OCI-LY7 (cell line): ENCODE data around the gene AP3S2. TPM values are rescaled to one million over a fixed set of nuclear protein-coding genes. Genes with fewer than 3 reads are reported as not detected.

Experiments
- BruUV-seq: library from RNA; stranded (reverse); fragments of 400-500 nt; replicated peaks from 2 replicates; lab custom pipeline; 2021; lab: Mats Ljungman, UMichigan
- CTCF ChIA-PET: fragments of 300-600 bp; sonication (Branson Sonifier 250); formaldehyde crosslinking; loops from one replicate; lab custom pipeline; 2022; ENCODE audit warnings: antibody characterized with exemption; ENCODE audit not compliant: unreplicated experiment; lab: Charles Lee
- POLR2A ChIA-PET: fragments of 300-600 bp; sonication (Branson Sonifier 250); formaldehyde crosslinking; loops from one replicate; lab custom pipeline; 2022; ENCODE audit warnings: antibody characterized with exemption; lab: Charles Lee
- DNase-seq: peaks from one replicate; pipeline ENCODE4 v3.0.0-alpha.2; 2015; ENCODE audit warnings: low spot score
- H2AFZ ChIP-seq: fragments of 200-600 bp; sonication (generic), shearing (Covaris generic); 2 replicates; pipeline ENCODE4 v1.6.1; 2014; ENCODE audit warnings: mild to moderate bottlenecking, antibody characterized with exemption, low read length, moderate library complexity
- H3K27ac ChIP-seq: fragments of 200-600 bp; sonication (generic); 2 replicates; pipeline ENCODE4 v1.5.1; 2014; ENCODE audit warnings: mixed run types, low read depth, mild to moderate bottlenecking, moderate library complexity, low read length, inconsistent platforms; ENCODE audit not compliant: poor library complexity, severe bottlenecking
- H3K36me3 ChIP-seq: fragments of 200-600 bp; sonication (generic); 2 replicates; pipeline ENCODE4 v1.6.1; 2014; ENCODE audit warnings: mild to moderate bottlenecking, antibody characterized with exemption, low read length, moderate library complexity, mixed read lengths; ENCODE audit not compliant: insufficient read depth
- H3K4me1 ChIP-seq: fragments of 200-600 bp; sonication (generic); 2 replicates; pipeline ENCODE4 v1.5.1; 2014; ENCODE audit warnings: mild to moderate bottlenecking, low read length; ENCODE audit not compliant: insufficient read depth, poor library complexity, severe bottlenecking
- H3K4me2 ChIP-seq: fragments of 200-600 bp; sonication (generic); 2 replicates; pipeline ENCODE4 v1.6.1; 2014; ENCODE audit warnings: mild to moderate bottlenecking, low read length
- H3K4me3 ChIP-seq: fragments of 200-600 bp; sonication (generic); 2 replicates; pipeline ENCODE4 v1.5.1; 2014; ENCODE audit warnings: mild to moderate bottlenecking, low read depth, low read length; ENCODE audit not compliant: poor library complexity, severe bottlenecking
- H3K79me2 ChIP-seq: fragments of 200-600 bp; sonication (generic); 2 replicates; pipeline ENCODE4 v1.6.1; 2016; ENCODE audit warnings: low read depth, mild to moderate bottlenecking, low read length, moderate library complexity, mixed read lengths; ENCODE audit not compliant: insufficient read depth
- H3K9me2 ChIP-seq: fragments of 200-600 bp; sonication (generic); 2 replicates; pipeline ENCODE4 v1.6.1; 2016; ENCODE audit warnings: mild to moderate bottlenecking, low read length, mixed read lengths; ENCODE audit not compliant: insufficient read depth
- H3K9me3 ChIP-seq: fragments of 200-600 bp; sonication (generic); 2 replicates; pipeline ENCODE4 v1.6.1; 2014; ENCODE audit warnings: mild to moderate bottlenecking, mixed run types, low read length, mixed read lengths
- H4K20me1 ChIP-seq: fragments of 200-600 bp; sonication (generic); 2 replicates; pipeline ENCODE4 v1.6.1; 2014; ENCODE audit warnings: mild to moderate bottlenecking, antibody characterized with exemption, low read length, moderate library complexity, mixed read lengths; ENCODE audit not compliant: insufficient read depth
- CTCF ChIP-seq: fragments of 200-600 bp; sonication (generic); conservative IDR thresholded peaks from 2 replicates; pipeline ENCODE4 v1.5.1; 2014; ENCODE audit warnings: mild to moderate bottlenecking, antibody characterized with exemption, low read length, moderate library complexity, mixed read lengths
- EZH2phosphoT487 ChIP-seq: fragments of 200-600 bp; sonication (generic); IDR thresholded peaks from 2 replicates; pipeline ENCODE4 v1.6.1; 2018; ENCODE audit warnings: low read depth, borderline replicate concordance, mild to moderate bottlenecking, mixed run types, antibody characterized with exemption, low read length, moderate library complexity, mixed read lengths
- intact Hi-C: fragments of 100-400 bp; cut with micrococcal nuclease; formaldehyde crosslinking; loops from one replicate; pipeline ENCODE4 v1.10.0; 2022; ENCODE audit not compliant: unreplicated experiment
- total RNA-seq, 2 experiments: library from RNA; depleted of rRNA in 1 of 2; stranded (reverse); fragments of >200 nt in 1 of 2; shearing (Covaris generic) in 1 of 2; gene quantifications; 2 replicates each; pipeline ENCODE4 v1.2.3, GENCODE V29; 2014 to 2022

Gene AP3S2
- total RNA-seq, 2 experiments from 2014 or later: 20.8 to 30.4 TPM

- no peak overlapping the region for H2AFZ ChIP-seq
- no peak overlapping the region for H3K4me3 ChIP-seq
- no TSS peak for BruUV-seq
- H3K4me1 ChIP-seq: no peaks in the 10 kb centered on the region
- POLR2A ChIA-PET: no interaction called here
- H4K20me1 ChIP-seq: no peaks in the 10 kb centered on the region
- intact Hi-C loops: no loop called here
- no peaks in the 10 kb centered on the region for H3K9me2 ChIP-seq
- CTCF ChIA-PET: no interaction called here
- no peak for TF ChIP-seq CTCF
- TF ChIP-seq EZH2phosphoT487: no peak
- H3K79me2 ChIP-seq: no peaks in the 10 kb centered on the region
- no peak overlapping the region for H3K4me2 ChIP-seq
- no peaks in the 10 kb centered on the region for H3K36me3 ChIP-seq
- no peak for DNase-seq
- H3K9me3 ChIP-seq: no peaks in the 10 kb centered on the region
- no peak overlapping the region for H3K27ac ChIP-seq
Measured at GRCh38 chr15:89824607-89824867, 69.3 kb downstream of the AP3S2 start.

- Histone ChIP-seq H3K4me2 (no peak overlapping the region), H3K4me1 (no peaks in the 10 kb centered on the region), H2AFZ (no peak overlapping the region), H4K20me1 (no peaks in the 10 kb centered on the region), H3K36me3 (no peaks in the 10 kb centered on the region), H3K79me2 (no peaks in the 10 kb centered on the region), H3K9me3 (no peaks in the 10 kb centered on the region), H3K27ac (no peak overlapping the region), H3K9me2 (no peaks in the 10 kb centered on the region), H3K4me3 (no peak overlapping the region)
- no peak for TF ChIP-seq CTCF
- TF ChIP-seq EZH2phosphoT487: no peak
- intact Hi-C loops: no loop called here
- no TSS peak for BruUV-seq
- no peak for DNase-seq
- ChIA-PET POLR2A (no interaction called here), CTCF (no interaction called here)
Measured at GRCh38 chr15:89823836-89824606, 69.8 kb downstream of the AP3S2 start.

- no peak overlapping the region for H3K4me3 ChIP-seq
- H2AFZ ChIP-seq: no peak overlapping the region
- H3K4me2 ChIP-seq: no peak overlapping the region
- POLR2A ChIA-PET: interaction anchor here (0.6 kb wide), 1 partner anchor 131 kb away, joined by 3 read pairs; no protein-coding TSS in a partner anchor
- DNase-seq: no peak
- H3K4me1 ChIP-seq: no peaks in the 10 kb centered on the region
- H3K27ac ChIP-seq: no peak overlapping the region
- H3K36me3 ChIP-seq: no peaks in the 10 kb centered on the region
- H4K20me1 ChIP-seq: no peaks in the 10 kb centered on the region
- BruUV-seq: no TSS peak
- H3K9me2 ChIP-seq: no peaks in the 10 kb centered on the region
- TF ChIP-seq CTCF (no peak), EZH2phosphoT487 (no peak)
- CTCF ChIA-PET: no interaction called here
- no peaks in the 10 kb centered on the region for H3K79me2 ChIP-seq
- no peaks in the 10 kb centered on the region for H3K9me3 ChIP-seq
- intact Hi-C loops: no loop called here
Measured at GRCh38 chr15:89822951-89823711, 70.7 kb downstream of the AP3S2 start.
